Measurements from ENCODE around the gene TNPO1. TPM values are rescaled to one million over a fixed set of nuclear protein-coding genes. Genes with fewer than 3 reads are reported as not detected.

Gene TNPO1
- total and polyA plus RNA-seq, 2 of the 8 experiments (the other 6 are each of a cell fraction or from before 2014, with no cell fraction given), result 38.5 to 211 TPM

DNA sequence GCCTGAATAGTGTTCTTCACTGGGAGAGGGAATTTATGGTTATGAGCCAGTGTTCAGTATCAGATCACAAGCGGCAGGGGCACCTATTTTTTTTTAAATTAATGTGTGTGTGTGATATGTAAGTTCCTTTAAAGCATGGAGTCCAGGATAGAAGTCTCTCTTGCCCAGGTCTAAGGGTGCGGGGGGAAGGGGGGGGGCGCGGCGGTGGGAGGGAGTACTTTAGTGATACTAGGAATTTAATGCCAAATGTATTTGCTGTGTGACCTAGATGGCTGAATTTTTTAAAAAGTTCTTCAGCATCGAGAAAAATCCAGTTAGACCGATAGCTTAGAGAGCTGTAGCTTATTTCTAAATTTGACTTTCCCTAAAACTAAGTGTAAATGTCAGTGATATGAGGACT, 137.9 kb downstream of the TNPO1 start (continued):
- TF ChIP-seq SIX5 (IDR thresholded peaks at IDR 0.05; ENCODE audit: low read depth, low read length) (no peak), EP300 (IDR thresholded peaks at IDR 0.05; ENCODE audit: borderline replicate concordance in 1 of 2, low read depth in 2 of 2, low read length in 2 of 2) (no peak), POLR2A (IDR thresholded peaks at IDR 0.05; ENCODE audit: control extremely low read depth in 1 of 2, low read depth in 2 of 2, low read length in 2 of 2) (no peak), RAD21 (IDR thresholded peaks at IDR 0.05 in 1 of 2, conservative IDR thresholded peaks at IDR 0.05 in 1 of 2; ENCODE audit: low read depth in 2 of 2, low read length in 2 of 2) (no peak), MAFK (IDR thresholded peaks at IDR 0.05; ENCODE audit: low read depth, low read length) (no peak), BCL11A (IDR thresholded peaks at IDR 0.05; ENCODE audit: low read depth in 2 of 2, low read length in 2 of 2) (no peak)

Data from H1 (cell line).